T-helper 17 cell (primary cell): Measurements from ENCODE around the gene CENPV. TPM values are rescaled to one million over a fixed set of nuclear protein-coding genes. Genes with fewer than 3 reads are reported as not detected.
"Not testable (repeated sequence)": the region's sequence is repeated elsewhere in the genome, so short reads cannot be mapped to it uniquely, and the experiment has no call there.

ENCODE experiments used
- ATAC-seq: fragments of 150-1000 bp; cut with Tn5 transposase; 2 replicates; pipeline ENCODE4 v1.10.0; 2021; ENCODE audit warnings: mild to moderate bottlenecking, moderate library complexity
- DNase-seq, 3 donors: peaks; one replicate each; pipeline versions ENCODE4 v3.0.0 to v3.0.0-alpha.2; 2020 to 2021
- H3K9me3 ChIP-seq: one replicate; pipeline ENCODE4 v1.7.0; 2013; ENCODE audit warnings: low read length, mild to moderate bottlenecking; ENCODE audit not compliant: control insufficient read depth, poor library complexity, severe bottlenecking
- H3K27ac Mint-ChIP-seq: one replicate; pipeline ENCODE4 v1.8.0; 2022; ENCODE audit warnings: mild to moderate bottlenecking, moderate library complexity, mixed read lengths
- H3K27me3 Mint-ChIP-seq: one replicate; pipeline ENCODE4 v1.8.0; 2022; ENCODE audit warnings: mixed read lengths
- H3K36me3 Mint-ChIP-seq: one replicate; pipeline ENCODE4 v1.8.0; 2022; ENCODE audit warnings: low read depth, mixed read lengths
- H3K4me1 Mint-ChIP-seq: one replicate; pipeline ENCODE4 v1.8.0; 2022; ENCODE audit warnings: mild to moderate bottlenecking, mixed read lengths
- H3K4me3 Mint-ChIP-seq: one replicate; pipeline ENCODE4 v1.8.0; 2022; ENCODE audit warnings: mild to moderate bottlenecking, moderate library complexity, mixed read lengths
- total RNA-seq, 4 donors: library from RNA in 2 of 4; stranded (reverse) in 2 of 4; gene quantifications; one replicate each; pipeline ENCODE4 v1.2.3 and lab custom pipeline; 2022 to 2026

The CENPV gene
- total RNA-seq (1 to 10 TPM; 6.9 to 9.2 TPM), total RNA-seq (lab: John Stamatoyannopoulos, UW) (2.2 to 8.2 reads per million in 2 donors)

GRCh38 chr17:16353317-16354174, at the start of gene CENPV:
CENPV (minus strand) TSS chr17:16353469; CDS start chr17:16353436, 33 bp downstream.
- Mint-ChIP-seq H3K4me1 (peaks cover 8% of the 10 kb centered on the region), H3K36me3 (no peaks in the 10 kb centered on the region), H3K27me3 (no peaks in the 10 kb centered on the region), H3K4me3 (peak within 1 kb of the TSS; percentile 87), H3K27ac (peak within 1 kb of the TSS; percentile 81)
- H3K9me3 ChIP-seq: no peaks in the 10 kb centered on the region
- DNase-seq (peak; percentile 56 to 66 (median 60)), ATAC-seq (peak; percentile 89)

GRCh38 chr17:16398270-16399267, 45.3 kb upstream of the CENPV start:
- no peaks in the 10 kb centered on the region for H3K36me3 Mint-ChIP-seq
- H3K27ac Mint-ChIP-seq: peak overlapping the region; percentile 82
- peaks cover 5% of the 10 kb centered on the region for H3K4me1 Mint-ChIP-seq
- ATAC-seq: peak; percentile 57
- DNase-seq: no peak
- H3K4me3 Mint-ChIP-seq: no peak overlapping the region
- no peaks in the 10 kb centered on the region for H3K27me3 Mint-ChIP-seq
- H3K9me3 ChIP-seq: no peaks in the 10 kb centered on the region

GRCh38 chr17:16396693-16397092, 43.4 kb upstream of the CENPV start:
- H3K4me1 Mint-ChIP-seq, H3K36me3 Mint-ChIP-seq, ATAC-seq, DNase-seq, H3K4me3 Mint-ChIP-seq, H3K27me3 Mint-ChIP-seq, H3K9me3 ChIP-seq: not testable (repeated sequence)
- H3K27ac Mint-ChIP-seq: peak overlapping the region; percentile 59

GRCh38 chr17:16395887-16396286, 42.6 kb upstream of the CENPV start:
- ATAC-seq, H3K4me3 Mint-ChIP-seq, DNase-seq, H3K36me3 Mint-ChIP-seq, H3K27me3 Mint-ChIP-seq, H3K9me3 ChIP-seq, H3K4me1 Mint-ChIP-seq: not testable (repeated sequence)
- peak overlapping the region; percentile 59 for H3K27ac Mint-ChIP-seq

- H3K9me3 ChIP-seq, H3K4me1 Mint-ChIP-seq, H3K27ac Mint-ChIP-seq, H3K36me3 Mint-ChIP-seq, H3K27me3 Mint-ChIP-seq, ATAC-seq, DNase-seq, H3K4me3 Mint-ChIP-seq: not testable (repeated sequence)
These were observed 39.2 kb upstream of the CENPV start for GRCh38 chr17:16392491-16392890.

- no peaks in the 10 kb centered on the region for H3K27me3 Mint-ChIP-seq
- no peak overlapping the region for H3K27ac Mint-ChIP-seq
- ATAC-seq: no peak
- H3K4me1 Mint-ChIP-seq: peaks cover 7% of the 10 kb centered on the region
- DNase-seq: no peak
- H3K36me3 Mint-ChIP-seq: no peaks in the 10 kb centered on the region
- H3K9me3 ChIP-seq: no peaks in the 10 kb centered on the region
- no peak overlapping the region for H3K4me3 Mint-ChIP-seq
These were observed 38.2 kb upstream of the CENPV start for GRCh38 chr17:16391451-16391850.

GRCh38 chr17:16386126-16386507, 32.8 kb upstream of the CENPV start:
- not testable (repeated sequence) for DNase-seq, H3K27me3 Mint-ChIP-seq, H3K36me3 Mint-ChIP-seq, H3K9me3 ChIP-seq, ATAC-seq
- Mint-ChIP-seq H3K27ac (peak overlapping the region; percentile 49), H3K4me3 (peak overlapping the region; percentile 88), H3K4me1 (peaks cover 32% of the 10 kb centered on the region)

- peaks cover 39% of the 10 kb centered on the region for H3K4me1 Mint-ChIP-seq
- H3K9me3 ChIP-seq: no peaks in the 10 kb centered on the region
- H3K27me3 Mint-ChIP-seq: no peaks in the 10 kb centered on the region
- no peak overlapping the region for H3K27ac Mint-ChIP-seq
- no peak overlapping the region for H3K4me3 Mint-ChIP-seq
- H3K36me3 Mint-ChIP-seq: peaks cover 7% of the 10 kb centered on the region
- DNase-seq (no peak), ATAC-seq (no peak)
These were observed 31.3 kb upstream of the CENPV start for GRCh38 chr17:16384557-16384956.

GRCh38 chr17:16383772-16384287, 30.6 kb upstream of the CENPV start:
- H3K4me1 Mint-ChIP-seq: peaks cover 39% of the 10 kb centered on the region
- no peak for ATAC-seq
- H3K4me3 Mint-ChIP-seq: no peak overlapping the region
- no peaks in the 10 kb centered on the region for H3K9me3 ChIP-seq
- DNase-seq: no peak
- H3K27me3 Mint-ChIP-seq: no peaks in the 10 kb centered on the region
- peaks cover 7% of the 10 kb centered on the region for H3K36me3 Mint-ChIP-seq
- peak overlapping the region; percentile 100 for H3K27ac Mint-ChIP-seq

GRCh38 chr17:16383216-16383615, 29.9 kb upstream of the CENPV start:
- H3K27ac Mint-ChIP-seq: peak overlapping the region; percentile 100
- H3K9me3 ChIP-seq: no peaks in the 10 kb centered on the region
- H3K27me3 Mint-ChIP-seq: no peaks in the 10 kb centered on the region
- peaks cover 7% of the 10 kb centered on the region for H3K36me3 Mint-ChIP-seq
- H3K4me1 Mint-ChIP-seq: peaks cover 39% of the 10 kb centered on the region
- ATAC-seq (no peak), DNase-seq (no peak)
- H3K4me3 Mint-ChIP-seq: peak overlapping the region; percentile 52

- Mint-ChIP-seq H3K4me1 (peaks cover 33% of the 10 kb centered on the region), H3K27me3 (no peaks in the 10 kb centered on the region), H3K4me3 (peak overlapping the region; percentile 86), H3K36me3 (peaks cover 7% of the 10 kb centered on the region), H3K27ac (peak overlapping the region; percentile 100)
- ATAC-seq (peak; percentile 9), DNase-seq (no peak)
- H3K9me3 ChIP-seq: no peaks in the 10 kb centered on the region
These were observed 28.2 kb upstream of the CENPV start for GRCh38 chr17:16381496-16381820.

- H3K27ac Mint-ChIP-seq: peak within 1 kb of the TSS; percentile 100
- peak within 1 kb of the TSS; percentile 86 for H3K4me3 Mint-ChIP-seq
- ATAC-seq (peak; percentile 97), DNase-seq (peak; percentile 89 to 94 (median 89))
- no peaks in the 10 kb centered on the region for H3K27me3 Mint-ChIP-seq
- peaks cover 30% of the 10 kb centered on the region for H3K4me1 Mint-ChIP-seq
- H3K36me3 Mint-ChIP-seq: peaks cover 7% of the 10 kb centered on the region
- no peaks in the 10 kb centered on the region for H3K9me3 ChIP-seq
These were observed 27.6 kb upstream of the CENPV start, which contains the start of gene UBB for GRCh38 chr17:16380640-16381495. UBB (plus strand) TSS chr17:16381091; CDS start chr17:16381908, 817 bp downstream.
